HFF-Myc (cell line): ENCODE data around the gene USP3.
A peak's percentile ranks its signal among the peaks of the same experiment; 100 is the strongest.
"Not testable (repeated sequence)": the region's sequence is repeated elsewhere in the genome, so short reads cannot be mapped to it uniquely, and the experiment has no call there.

Experiments
- DNase-seq: peaks from one replicate; pipeline ENCODE4 v3.0.0-alpha.2; 2011; ENCODE audit warnings: low read depth; ENCODE audit errors: extremely low read depth
- H3K4me3 ChIP-seq: replicated peaks from 2 replicates; pipeline ENCODE4 v1.5.1; 2011; ENCODE audit warnings: low read depth, mild to moderate bottlenecking, control low read depth, low read length
- TF ChIP-seq, protein P1 (sequence below): IDR thresholded peaks from 2 replicates; pipeline ENCODE4 v1.5.1; 2012; ENCODE audit warnings: mild to moderate bottlenecking, low read depth, low read length, control low read depth; ENCODE audit errors: missing control alignments

The USP3 gene

GRCh38 chr15:63610209-63610841 is 105.9 kb downstream of the USP3 start:
- DNase-seq, result peak; percentile 72
- TF ChIP-seq, protein P1, sequence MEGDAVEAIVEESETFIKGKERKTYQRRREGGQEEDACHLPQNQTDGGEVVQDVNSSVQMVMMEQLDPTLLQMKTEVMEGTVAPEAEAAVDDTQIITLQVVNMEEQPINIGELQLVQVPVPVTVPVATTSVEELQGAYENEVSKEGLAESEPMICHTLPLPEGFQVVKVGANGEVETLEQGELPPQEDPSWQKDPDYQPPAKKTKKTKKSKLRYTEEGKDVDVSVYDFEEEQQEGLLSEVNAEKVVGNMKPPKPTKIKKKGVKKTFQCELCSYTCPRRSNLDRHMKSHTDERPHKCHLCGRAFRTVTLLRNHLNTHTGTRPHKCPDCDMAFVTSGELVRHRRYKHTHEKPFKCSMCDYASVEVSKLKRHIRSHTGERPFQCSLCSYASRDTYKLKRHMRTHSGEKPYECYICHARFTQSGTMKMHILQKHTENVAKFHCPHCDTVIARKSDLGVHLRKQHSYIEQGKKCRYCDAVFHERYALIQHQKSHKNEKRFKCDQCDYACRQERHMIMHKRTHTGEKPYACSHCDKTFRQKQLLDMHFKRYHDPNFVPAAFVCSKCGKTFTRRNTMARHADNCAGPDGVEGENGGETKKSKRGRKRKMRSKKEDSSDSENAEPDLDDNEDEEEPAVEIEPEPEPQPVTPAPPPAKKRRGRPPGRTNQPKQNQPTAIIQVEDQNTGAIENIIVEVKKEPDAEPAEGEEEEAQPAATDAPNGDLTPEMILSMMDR, result peak; percentile 78
- no peak overlapping the region for H3K4me3 ChIP-seq

DNA sequence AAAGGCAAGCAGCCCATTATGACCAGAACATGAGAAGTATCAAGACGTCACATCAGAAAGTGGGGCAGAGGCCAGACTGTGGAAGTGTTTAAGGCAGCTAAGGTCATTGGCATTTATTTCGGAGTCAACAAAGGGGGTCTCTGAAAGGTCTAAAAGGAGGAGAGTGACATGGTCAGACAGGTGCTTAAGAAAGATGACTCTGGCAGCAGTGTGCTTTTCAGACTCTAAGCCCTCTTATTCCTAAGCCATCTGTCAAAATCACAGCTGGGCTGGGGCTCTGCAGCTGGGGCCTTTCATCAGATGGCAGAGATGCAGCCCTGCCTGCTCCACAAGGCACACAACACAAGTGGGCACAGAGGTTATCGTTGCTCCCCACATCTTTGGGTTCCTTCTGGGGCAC is 106.8 kb downstream of the USP3 start:
- TF ChIP-seq, protein P1, result no peak
- no peak for DNase-seq
- no peak overlapping the region for H3K4me3 ChIP-seq

- no peak for DNase-seq
- no peak overlapping the region for H3K4me3 ChIP-seq
- TF ChIP-seq, protein P1, result no peak
Observed at GRCh38 chr15:63612300-63612699, 107.9 kb downstream of the USP3 start.

- H3K4me3 ChIP-seq, result no peak overlapping the region
- TF ChIP-seq, protein P1, result no peak
- DNase-seq, result no peak
Observed at GRCh38 chr15:63615935-63616334, 111.5 kb downstream of the USP3 start.

DNA sequence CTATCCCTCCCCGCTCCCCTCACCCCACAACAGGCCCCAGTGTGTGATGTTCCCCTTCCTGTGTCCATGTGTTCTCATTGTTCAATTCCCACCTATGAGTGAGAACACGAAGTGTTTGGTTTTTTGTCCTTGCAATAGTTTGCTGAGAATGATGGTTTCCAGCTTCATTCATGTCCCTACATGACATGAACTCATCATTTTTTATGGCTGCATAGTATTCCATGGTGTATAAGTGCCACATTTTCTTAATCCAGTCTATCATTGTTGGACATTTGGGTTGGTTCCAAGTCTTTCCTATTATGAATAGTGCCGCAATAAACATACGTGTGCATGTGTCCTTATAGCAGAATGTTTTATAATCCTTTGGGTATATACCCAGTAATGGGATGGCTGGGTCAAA is 112.8 kb downstream of the USP3 start:
- not testable (repeated sequence) for H3K4me3 ChIP-seq, DNase-seq

- H3K4me3 ChIP-seq, DNase-seq: not testable (repeated sequence)
Observed at GRCh38 chr15:63617627-63618026, 113.2 kb downstream of the USP3 start.

- H3K4me3 ChIP-seq, DNase-seq: not testable (repeated sequence)
Observed at GRCh38 chr15:63620760-63621159, 116.4 kb downstream of the USP3 start.

GRCh38 chr15:63623232-63623969 is 119.0 kb downstream of the USP3 start:
- TF ChIP-seq, protein P1, result no peak
- DNase-seq, result no peak
- H3K4me3 ChIP-seq, result no peak overlapping the region
